GM21381 (cell line): ENCODE results near the gene PPP1CB.
"Not testable (repeated sequence)": the region's sequence is repeated elsewhere in the genome, so short reads cannot be mapped to it uniquely, and the experiment has no call there.

ENCODE experiments used
- ATAC-seq: cut with Tn5 transposase; IDR thresholded peaks from one replicate; pipeline ENCODE4 v1.9.1; 2021; ENCODE audit warnings: mild to moderate bottlenecking, moderate library complexity; ENCODE audit not compliant: unreplicated experiment

The PPP1CB gene

DNA sequence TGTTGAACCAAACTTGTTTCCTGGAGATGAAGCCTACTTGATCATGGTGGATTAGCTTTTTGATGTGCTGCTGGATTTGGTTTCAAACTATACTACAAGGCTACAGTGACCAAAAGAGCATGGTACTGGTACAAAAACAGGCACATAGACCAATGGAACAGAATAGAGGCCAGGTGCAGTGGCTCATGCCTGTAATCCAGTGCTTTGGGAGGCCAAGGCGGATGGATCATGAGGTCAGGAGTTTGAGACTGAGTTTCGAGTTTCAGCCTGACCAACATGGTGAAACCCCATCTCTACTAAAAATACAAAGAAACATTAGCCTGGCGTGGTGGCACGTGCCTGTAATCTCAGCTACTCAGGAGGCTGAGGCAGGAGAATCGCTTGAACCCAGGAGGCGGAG, 9.0 kb upstream of the PPP1CB start:
- ATAC-seq: not testable (repeated sequence)

DNA sequence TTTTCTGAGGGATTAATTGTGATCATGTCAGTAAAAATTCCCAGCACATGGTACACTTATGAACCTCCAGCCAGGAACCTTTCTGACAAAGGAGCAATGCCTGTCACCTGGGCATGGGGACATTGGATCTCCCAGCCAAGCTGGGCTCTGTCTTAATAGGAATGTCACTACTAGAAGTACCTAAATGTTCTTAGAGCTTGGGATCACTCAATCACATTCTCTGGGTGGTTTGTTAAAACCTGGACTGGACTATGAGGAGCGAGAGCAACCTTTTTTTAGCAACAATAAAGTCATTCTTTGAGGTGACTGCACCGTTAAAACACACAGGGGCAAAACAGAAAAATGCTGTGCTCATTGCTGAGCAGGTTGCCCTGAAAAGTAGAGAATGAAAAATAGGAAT, 6.4 kb upstream of the PPP1CB start:
- ATAC-seq: no peak

DNA sequence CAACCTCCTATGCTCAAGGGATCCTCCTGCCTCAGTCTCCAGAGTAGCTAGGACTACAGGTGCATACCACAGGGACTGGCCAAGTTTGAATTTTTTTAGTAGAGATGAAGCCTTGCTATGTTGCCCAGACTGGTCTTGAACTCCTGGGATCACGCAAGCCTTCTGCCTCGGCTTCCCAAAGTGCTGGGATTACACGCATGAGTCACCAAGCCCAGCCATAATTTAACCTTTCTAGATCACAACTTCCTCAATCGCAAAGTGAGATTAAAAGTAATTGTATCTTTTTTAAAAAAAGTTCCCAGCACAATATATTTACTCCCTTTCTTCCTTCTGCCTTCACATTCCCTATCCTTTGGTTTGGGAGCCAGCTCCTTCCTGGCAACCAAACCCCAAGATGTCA, 5.8 kb upstream of the PPP1CB start:
- ATAC-seq: no peak

DNA sequence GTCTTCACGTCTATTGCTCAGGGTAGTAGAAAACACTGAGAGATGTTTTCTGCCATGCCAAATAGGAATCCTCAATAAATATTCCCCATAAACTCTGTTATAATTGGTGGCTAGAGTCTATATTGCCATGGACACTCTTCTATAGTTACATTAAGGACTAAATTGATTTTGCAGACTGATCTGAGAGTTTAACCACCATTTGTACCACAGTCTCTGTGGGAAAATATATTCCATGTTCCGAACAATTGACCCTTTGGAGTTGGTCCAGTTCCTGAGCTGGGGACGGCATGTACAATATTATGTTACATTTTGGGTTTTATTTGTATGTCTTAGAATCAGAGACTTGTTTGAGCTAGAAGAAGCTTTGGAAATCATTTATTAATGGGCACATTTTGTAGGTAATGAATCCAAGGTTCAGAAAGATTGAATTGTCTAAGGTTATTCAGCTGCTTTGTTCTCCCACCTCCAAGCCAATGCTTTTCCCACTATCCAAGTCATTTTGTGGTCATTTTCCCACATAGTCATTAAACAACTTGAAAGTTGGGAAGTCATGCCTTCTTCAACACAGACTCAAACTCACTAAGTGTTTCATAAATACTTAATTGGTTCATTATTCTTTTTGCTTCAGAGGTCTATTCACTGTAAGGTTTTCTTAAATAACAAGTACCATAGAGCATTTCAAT, 5.1 kb upstream of the PPP1CB start:
- no peak for ATAC-seq

DNA sequence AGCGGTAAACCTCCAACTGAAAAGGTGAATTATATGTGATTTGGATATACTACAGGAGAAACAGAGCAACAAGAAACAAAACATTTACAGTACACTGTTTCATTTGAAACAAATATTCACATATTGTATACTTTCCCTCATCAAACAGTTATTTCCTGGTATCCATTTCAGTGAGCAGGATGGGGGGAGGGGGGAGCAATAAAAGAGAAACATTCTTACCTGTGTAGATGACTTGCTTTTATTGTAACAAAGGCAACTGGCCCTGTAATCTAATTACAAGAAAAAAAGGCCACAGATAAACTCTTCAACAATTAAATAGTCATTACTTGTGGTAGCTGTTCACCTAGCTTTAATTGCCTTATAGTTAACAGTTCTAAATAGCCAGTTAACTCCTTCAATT, 3.9 kb upstream of the PPP1CB start:
- no peak for ATAC-seq

DNA sequence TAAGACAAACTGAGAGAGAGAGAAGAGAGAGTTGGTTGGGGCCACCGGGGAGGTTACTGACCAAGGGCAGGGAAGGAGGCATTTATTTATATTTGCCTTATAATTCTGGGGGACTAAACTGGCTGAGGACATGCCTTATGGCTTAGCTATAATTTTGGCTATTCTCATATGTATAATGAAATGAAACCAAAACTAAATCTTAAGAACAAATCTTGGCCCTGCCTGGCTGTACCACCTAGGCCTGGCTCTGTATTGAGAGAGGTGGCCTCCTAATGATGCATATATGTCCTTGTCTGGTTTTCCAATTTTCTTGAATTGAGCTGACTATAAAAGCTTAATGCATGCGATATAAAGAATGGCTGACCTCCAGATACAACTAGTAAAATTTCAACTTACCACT, 3.5 kb upstream of the PPP1CB start:
- no peak for ATAC-seq

DNA sequence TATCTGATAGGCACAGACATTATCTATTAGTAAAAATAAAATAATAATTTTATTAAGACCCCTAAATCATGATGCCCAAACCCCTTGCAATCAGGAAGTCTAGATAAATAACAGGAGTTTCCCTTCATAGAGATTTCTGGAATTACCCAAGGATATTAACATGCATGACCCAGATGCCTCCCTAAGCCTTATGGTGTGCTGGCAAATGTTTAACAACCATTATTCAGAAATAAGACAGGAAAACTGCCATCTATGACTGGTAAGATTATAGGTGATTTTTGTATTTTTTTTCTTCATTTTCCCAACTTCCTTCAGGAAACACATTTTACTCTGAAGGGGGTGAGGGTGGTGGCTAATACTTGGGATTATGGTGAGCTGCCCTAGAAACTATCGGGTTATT, 2.7 kb upstream of the PPP1CB start:
- no peak for ATAC-seq

DNA sequence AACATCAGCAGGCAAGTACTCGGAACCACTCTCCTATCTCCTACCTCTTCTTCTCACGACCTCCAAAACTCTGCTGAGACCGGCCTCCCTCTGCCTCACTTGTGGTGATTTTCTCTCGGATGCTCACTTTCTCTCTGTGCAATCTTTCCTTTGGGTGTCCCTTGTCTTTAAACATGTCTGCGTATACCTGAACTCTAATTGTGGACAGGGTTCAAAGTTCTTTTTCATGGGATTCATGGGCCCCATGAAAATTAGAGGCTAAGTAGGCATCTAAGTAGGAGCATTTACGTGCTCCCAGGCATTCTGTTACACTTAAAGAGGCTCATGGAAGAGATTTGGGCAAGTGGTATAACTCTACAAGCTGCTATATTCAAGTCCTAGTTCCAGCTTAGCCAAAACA, 2.1 kb upstream of the PPP1CB start:
- ATAC-seq: no peak

DNA sequence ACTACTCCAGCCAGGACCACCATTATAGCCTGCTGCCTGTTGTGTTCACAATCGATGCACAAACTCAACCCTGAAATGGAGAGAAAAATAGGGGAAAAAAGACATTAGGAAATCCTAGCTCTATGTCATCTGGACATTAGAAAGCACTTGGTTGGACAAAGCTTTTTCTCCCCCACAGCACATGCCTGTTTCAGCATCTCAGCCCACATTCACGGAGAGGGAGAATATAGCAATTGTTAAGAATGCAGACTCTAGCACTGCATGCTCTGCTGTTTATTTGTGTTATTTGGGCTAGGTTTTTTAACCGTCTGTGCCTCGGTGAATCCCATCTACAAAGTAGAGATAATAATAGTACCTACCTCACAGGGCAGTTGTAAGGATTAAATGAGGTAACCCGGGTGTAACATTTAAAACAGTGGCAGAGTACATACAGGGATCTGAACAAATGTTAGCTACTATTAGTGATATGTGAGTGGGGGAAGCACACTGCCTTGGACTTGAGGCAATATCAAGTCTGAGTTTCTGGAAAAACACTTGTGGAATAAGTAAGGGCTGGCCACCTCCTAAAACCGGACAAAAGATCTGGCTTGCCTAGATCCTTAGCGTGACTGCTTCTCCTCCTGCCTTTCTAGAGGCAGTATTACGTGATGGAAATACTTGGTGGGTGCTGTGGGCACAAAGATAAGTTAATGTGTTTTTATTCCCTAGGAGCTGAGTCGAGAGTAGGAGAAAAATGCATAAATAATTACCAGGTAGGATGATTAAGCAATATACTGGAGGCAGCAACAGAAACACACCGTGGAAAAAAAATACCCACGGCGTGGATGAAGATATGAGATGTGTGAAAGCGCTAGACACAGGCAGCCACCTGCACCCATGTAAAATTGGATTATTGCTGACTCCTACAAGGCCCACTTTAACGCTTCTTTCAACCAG, 1.0 kb upstream of the PPP1CB start:
- no peak for ATAC-seq

DNA sequence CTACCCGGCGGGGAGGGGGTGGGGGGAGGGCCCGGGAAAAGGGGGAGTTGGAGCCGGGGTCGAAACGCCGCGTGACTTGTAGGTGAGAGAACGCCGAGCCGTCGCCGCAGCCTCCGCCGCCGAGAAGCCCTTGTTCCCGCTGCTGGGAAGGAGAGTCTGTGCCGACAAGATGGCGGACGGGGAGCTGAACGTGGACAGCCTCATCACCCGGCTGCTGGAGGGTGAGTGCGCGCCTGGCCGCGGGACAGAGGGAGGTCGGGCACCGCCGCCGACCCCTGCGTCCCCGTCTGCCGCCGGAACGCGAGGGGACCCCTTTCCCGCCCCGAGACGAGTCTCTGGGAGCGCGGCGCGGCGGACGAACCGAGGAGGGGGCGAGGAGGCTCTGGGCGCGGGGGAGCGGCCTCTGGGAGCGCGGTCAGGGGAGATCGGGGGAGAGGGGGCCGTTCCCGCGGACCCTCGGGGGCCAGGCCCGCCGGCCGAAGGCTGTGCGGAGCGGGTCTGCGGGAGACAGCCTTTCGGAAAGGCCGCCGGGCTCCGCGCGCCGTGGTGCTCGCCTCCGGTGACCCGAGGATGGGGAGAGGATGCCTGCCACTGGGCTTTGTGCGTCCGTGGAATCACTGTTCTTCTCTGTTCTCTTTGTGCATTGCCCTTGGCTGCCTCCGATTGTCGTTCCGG, 463 bp downstream of the PPP1CB start:
- peak; percentile 30 for ATAC-seq

DNA sequence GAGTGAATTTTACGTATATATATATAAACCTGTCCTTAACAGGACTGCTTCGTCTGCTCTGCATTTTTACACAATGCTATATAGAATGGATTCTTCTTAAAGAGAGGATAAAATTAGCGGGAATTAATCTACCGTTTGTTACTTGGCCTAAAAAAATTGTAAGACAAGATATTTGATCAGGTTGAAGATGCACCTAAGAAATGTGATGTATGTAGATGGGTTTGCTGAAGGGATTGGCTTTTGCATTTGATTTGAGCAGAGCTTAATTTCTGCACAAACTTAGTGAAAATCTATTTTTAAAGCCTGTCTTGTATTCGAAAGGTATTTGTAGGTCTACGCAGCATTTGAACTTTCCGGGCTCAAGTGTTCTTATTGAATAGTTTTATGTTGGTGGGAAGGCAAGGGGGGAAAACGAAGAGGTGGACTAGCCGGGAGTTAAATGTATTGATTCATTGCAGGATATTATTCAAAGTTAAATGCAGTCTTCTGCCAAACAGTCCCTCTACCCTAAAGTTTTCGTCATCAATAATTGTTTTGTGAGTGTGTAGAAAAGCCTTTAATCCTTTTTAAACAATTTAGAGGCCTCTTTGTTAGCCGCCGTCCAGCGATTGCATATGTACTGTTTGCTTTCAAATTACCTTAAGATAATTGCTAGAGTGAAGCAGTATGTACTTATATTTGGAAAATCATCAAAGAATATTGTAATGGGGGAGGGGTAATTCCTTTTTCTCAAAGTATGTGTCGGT, 1.2 kb downstream of the PPP1CB start:
- ATAC-seq: no peak

DNA sequence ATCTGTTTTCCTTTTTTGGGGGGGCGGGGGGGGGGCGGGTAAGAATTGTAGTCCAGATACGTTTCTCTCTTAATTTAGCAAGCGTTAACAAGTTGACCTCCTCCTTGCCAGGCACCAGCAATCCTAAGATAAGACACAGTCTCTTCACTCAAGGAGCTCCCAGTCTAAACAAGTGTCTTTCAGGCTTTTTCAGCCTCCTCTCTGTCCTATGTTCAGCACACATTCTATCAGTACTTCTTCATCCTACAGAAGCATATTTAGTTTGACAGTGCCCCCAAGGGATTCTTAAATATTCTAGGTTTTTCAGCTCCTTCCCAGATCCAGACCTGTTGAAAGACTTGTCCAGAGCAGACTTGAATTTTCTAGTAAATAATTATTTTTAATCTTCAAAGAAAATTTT, 2.7 kb downstream of the PPP1CB start:
- no peak for ATAC-seq

DNA sequence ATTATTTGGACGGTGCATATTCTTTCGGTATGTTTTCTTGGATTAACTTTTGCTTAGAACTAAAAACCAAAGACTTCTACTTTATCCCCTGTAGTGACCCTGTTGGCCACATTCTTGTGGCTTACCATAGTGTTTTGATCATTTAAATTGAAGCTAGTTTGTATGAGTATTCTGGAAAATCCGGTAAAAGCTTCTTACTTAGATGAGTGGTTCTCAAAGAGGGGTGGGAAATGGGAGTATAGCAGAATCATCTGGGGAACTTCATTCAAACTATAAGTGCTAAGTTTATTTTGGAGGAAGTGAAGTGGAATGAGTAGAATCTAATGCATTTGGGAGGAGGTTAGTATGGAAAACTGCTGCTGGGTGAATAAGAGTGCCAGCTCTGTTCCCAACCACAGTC, 3.8 kb downstream of the PPP1CB start:
- ATAC-seq: no peak

DNA sequence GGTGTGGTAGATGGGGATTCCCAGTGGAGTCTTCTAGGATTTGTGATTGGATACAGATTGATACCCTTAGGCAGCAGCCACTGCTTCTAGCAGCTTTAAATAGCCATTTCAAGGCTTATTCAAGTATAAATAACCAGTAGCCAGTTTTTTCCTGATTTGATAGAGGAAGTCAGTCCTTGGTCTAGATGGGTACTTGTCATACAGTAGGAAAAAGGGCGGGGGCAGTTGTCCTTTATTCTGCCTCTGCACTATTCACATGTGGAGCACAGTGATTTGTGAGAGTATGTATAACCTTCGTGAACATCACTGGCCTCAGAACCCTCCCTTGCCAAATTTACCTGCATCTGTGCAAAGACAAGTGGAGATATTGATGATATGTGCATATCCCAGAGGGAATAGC, 6.8 kb downstream of the PPP1CB start:
- no peak for ATAC-seq

DNA sequence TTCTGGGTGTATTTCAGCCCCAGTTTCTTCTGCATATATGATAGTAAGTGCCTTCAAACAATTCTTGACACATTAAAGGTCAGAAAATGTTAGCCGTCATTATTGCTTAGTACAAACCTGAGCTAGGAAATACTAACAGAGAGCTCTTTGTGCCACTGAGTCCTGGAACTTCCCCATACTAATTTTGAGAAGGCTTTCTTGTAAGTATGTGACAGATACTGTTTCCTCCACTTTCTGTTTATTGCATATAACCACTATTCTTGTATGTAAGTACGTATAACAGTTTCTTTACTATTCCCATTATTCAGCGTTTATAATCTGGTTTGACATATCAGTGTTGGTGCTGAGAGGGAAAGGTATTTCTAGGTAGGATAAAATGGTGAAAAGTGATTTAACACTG, 9.8 kb downstream of the PPP1CB start:
- no peak for ATAC-seq

DNA sequence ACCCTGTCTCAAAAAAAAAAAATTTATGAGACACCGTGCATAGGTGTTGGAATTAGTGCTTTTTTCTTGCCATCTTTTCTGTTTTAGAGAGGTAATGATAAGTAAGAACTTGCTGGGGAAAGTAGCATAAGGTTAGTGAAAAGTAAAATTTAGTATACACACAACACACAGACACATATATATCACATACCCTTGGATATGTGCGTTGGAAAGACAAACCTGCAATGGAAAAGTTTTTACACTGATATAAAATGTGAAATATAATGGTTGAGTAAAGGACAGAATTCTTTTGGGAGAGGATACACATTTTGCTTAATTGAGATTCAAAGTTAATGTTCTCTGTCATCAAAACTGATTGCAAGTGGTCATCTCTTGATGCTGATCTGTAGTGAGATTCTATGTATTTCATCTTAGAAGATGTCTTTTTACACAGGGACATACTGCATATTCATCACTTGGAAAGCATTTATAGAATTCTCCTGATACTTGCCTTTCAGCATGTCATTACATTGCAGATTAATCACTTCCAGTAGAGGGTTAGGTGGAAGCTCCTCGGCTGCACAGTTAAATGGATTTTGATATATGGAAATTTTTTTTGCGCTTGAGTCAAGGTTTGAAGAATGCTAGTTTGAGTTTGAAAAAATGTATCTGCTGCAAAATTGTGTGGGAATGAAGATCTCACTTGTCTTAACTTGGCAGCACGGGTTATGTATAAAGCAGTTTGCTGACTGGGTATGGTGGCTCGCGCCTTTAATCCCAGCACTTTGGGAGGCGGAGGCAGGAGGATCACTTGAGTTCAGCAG, 13.5 kb downstream of the PPP1CB start:
- ATAC-seq: no peak

DNA sequence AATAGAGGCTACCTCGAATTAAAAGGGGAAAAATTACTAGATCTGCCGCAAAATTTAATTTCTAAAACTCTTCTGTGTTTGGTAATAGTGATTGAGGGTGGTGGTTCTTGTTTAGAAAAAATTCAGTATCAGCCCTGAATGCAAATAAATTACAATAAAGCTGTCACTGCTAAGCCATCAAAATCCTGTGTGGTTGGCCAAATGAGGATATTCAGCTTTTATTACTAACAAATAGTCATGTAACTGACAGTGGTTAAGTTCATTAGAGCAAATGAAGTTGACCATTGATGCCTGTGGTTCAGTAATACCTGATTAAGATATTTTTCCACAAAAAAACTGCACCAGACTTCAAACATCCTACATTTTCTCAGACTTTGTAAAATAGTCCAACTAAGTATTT, 14.4 kb downstream of the PPP1CB start:
- ATAC-seq: no peak

DNA sequence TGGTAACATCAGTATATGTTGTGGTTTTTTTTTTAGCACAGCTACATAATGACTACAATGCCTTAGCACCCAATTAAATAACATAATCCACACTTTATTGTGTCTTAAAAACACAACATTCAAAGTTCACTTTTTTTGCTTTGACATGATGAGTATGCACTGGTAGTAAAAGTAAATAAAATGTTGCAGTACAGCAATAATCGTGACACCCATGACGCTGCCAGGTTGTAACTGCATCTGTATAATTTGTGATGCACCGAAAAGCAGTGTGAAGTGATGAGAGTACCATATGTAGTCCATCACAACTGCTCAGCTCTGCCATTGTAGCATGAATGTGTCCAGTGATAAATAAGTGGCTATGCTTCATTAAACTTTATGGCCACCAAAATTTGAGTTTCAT, 15.7 kb downstream of the PPP1CB start:
- ATAC-seq: no peak

DNA sequence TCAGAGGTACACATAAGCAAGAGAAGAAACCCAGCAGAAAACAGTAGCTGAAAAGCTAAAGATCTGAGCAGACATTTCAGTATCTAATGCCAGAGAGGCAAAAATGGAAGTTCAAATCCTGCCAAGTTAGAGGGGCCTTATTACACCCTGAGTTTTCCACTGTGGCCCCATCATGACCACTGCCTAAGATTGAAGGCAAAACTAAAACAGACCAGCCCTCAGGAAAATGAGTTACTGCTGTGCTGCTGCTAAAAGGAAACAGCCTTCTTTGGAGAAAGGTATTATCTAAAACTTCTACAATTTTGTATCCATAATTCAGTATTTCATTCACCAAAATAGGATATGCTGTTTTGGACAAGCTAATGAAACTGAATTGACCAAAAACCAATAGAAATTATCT, 16.8 kb downstream of the PPP1CB start:
- no peak for ATAC-seq

DNA sequence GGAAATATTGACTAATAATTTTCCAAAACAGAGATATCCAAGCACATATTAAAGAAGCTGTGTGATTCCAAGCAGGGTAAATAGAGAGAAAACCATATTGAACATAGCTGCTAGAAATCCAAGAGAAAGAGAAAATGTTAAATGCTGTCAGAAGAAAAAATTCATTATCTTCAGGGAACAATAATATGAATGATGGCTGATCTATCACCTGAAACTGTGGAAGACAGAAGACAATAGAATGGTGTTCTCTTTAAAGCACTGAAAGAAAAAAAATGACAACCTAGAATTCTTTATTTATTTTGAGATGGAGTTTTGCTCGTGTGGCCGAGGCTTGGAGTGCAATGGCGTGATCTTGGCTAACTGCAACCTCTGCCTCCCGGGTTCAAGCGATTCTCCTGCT, 17.3 kb downstream of the PPP1CB start:
- ATAC-seq: no peak
